Vagina (tissue), 2 donors: ENCODE data around the gene PRRG4.

ENCODE experiments used
- CTCF ChIP-seq, 3 experiments: fragments of 450-650 bp in 2 of 3; fragments of 200-600 bp in 1 of 3; sonication (generic) in 1 of 3; IDR thresholded peaks; one replicate each; pipeline ENCODE4 v1.5.1; 2017 to 2019; ENCODE audit warnings: antibody characterized with exemption in 3 of 3, mild to moderate bottlenecking in 2 of 3, moderate library complexity in 2 of 3
- POLR2A ChIP-seq, 2 donors: fragments of 450-650 bp; IDR thresholded peaks; one replicate each; pipeline ENCODE4 v1.6.1; 2017; ENCODE audit warnings: antibody characterized with exemption in 2 of 2, mild to moderate bottlenecking in 2 of 2, moderate library complexity in 2 of 2

DNA sequence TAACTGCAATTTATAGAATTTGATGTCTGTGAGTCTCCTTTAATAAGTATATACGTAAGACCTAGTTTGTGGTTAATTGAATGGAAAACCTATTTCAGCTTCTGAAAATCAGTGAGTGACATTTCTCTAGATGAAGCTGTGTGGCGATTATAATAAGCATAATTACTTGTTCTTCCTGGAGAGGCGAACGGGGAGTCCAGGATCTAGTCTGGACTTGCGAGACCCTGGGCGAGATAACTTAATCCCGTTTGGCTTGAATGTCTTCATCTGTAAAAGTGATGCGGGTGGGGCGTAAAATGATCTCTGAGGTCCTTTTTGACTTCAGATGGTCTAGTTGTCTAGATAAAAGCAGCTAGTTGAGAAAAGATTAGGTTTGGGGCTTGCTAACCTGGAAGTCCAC, 1.1 kb downstream of the PRRG4 start:
- TF ChIP-seq POLR2A (IDR thresholded peaks at IDR 0.05), result no peak
- no peak for TF ChIP-seq CTCF (IDR thresholded peaks at IDR 0.05)
